GM18499 (cell line): ENCODE results near the gene BCL7A.
"Not testable (repeated sequence)": the region's sequence is repeated elsewhere in the genome, so short reads cannot be mapped to it uniquely, and the experiment has no call there.

Source experiments
- ATAC-seq: cut with Tn5 transposase; IDR thresholded peaks from one replicate; pipeline ENCODE4 v1.9.1; 2021; ENCODE audit warnings: moderate number of reproducible peaks; ENCODE audit not compliant: insufficient read depth, unreplicated experiment

The BCL7A gene

DNA sequence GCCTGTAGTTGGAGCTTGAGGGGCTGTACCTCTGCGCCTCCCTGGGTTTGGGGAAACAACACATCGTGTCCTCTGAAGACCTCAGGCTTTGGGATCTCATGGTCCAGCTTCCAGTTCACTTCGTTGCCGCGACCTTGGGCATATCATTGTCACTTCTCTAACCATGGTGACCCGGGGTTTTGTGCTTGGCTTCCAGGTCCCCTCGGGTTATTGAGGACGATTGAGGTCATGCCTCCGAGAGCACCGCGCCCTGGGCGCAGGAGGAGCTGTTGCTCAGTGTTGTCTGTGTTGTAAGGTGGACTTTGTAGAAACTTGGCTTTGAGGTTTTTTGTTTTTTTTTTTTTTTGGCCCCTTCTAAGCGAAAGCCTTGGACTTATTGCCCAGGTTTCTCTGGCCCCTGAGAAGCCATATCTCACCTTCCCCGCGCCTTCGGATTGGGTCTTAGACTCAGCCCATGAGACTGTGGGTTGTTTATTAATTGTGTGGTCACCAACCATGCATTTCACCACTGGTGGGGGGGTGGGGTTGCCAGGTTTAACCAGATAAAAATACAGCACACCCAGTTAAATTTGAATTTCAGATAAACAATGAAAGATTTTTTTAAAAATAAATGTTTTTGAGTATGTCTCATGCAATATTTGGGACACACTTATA, 2.6 kb downstream of the BCL7A start:
- ATAC-seq = no peak

DNA sequence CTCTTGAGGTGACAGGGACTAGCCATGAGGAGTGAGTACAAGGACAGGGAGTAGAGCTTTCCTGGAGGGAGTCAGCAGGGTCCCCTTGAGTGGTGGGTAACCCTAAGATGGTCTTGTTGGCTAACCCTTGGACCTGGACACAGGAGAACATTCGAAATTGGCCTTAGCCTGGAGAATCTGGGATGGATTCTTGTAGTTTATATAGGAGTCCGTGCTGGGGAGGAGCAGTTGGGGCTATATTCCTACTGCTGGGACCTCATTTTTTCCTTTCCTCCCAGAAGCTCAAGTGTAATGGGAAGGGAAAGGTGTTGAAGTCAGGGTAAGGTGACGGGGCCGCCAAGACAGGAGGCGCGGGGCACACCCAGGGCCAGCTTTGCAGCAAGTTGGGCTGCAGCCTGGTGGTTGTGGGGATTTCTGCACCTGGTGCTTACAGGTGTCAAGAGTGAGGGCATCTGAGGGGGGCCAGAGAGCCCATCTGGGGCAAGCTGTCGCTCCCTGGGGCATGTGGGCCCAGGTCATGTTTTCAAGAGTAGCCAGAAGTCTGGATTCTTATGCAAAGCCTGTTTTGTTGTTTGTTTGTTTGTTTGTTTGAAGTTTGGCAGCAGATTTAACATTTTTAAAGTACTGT, 5.1 kb downstream of the BCL7A start:
- no peak for ATAC-seq

DNA sequence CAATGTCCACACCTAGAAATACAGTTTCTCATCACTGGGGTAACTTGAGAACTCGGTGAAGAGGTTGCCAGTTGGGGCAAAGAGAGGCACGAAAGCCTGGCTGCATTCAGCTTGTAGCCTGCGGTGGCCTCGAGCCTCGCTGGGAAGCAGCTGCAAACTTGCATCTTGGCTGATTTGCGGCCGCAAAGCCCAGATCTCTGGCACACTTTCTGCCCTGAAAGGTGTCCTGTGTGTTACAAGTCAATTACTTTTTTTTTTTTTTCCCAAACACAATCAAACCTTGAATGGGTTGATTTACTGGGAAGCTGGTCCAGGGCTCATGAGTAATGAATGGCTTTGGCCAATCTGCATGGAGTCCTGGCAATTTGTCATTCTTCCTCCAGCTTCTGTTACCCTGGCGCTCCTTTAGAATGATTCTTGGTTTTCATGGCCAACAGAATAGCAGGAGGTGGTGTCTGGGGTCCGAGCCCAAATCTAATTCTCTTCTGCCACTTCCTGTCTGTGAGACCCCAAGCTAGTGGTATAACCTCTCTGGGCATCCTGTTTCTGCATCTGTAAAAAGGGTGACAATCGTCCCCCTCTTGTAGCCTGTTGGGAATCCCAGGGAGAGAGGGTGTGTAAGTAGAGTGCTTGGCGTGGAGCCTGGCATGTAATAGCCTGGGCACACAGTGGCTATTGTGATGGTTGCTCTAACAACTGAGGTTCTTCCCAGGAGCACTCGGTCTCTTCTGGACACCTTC, 6.7 kb downstream of the BCL7A start:
- ATAC-seq = no peak

DNA sequence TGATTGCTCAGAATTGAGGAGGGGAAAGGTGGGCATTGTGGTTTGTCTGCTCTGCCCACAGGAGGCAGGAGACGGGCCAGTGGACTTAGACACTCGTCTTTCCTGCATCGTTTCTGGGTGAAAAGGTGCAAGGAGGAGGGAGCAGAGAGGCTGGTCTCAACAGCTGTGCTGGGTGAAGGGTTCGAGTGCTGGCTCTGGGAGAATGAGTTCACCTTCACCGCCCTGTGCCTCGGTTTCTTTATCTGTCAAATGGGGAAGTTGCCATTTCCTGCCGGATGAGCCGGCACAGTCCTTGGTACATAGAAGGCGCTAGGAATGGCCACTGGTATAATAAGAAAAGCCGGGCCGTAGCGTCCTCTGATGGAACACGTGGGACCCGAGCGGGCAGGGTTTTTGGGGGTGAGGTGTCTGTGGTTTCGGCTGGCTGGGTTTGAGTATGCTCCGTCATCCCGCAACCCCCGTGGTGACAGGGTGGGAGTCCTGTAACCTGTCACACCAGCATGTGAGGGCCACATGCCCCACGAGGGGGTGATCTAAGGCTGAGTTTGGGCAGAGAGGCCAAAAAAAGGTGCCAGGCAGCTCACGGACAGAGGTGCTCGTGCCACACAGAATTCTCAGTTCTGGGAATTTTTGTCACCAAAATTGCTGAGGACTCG, 7.3 kb downstream of the BCL7A start:
- no peak for ATAC-seq

DNA sequence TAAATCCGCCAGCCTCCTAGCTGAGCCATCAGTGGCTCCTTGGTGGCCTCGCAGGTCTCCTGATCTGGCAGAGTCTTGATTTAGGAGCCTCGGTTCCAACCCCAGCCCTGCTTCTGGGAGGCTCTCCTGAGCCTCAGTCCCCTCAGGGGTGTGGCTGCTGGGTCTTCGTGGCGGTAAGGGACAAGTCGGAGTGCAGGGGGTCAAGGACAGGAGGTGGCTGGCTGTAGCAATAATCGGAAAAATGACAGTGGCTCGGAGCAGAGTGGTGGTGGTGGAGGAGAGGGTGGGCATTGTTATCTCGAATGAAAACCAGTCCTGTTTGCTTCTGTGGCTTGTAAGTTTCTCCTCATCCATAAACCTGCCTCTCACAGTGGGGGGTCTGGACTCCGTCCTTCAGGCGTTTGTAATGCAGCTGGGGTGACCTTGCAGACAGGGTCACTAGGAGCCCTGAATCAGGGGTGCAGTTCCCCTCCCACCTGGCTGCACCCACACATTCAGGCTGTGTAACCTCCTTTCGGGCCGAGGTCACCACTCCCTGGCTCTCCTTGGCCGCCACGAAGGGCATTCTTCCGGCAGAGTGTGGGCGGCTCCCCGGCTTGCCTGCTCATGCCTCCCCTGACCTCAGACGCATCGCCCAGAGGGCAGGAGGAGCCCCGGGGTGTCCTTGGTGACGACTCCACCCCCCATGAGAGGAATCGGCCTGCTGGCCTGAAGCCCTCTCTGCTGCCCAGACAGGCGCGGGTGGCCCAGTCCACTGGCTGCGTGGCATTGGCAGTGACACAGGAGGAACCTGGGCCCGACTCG, 8.1 kb downstream of the BCL7A start:
- ATAC-seq = no peak

DNA sequence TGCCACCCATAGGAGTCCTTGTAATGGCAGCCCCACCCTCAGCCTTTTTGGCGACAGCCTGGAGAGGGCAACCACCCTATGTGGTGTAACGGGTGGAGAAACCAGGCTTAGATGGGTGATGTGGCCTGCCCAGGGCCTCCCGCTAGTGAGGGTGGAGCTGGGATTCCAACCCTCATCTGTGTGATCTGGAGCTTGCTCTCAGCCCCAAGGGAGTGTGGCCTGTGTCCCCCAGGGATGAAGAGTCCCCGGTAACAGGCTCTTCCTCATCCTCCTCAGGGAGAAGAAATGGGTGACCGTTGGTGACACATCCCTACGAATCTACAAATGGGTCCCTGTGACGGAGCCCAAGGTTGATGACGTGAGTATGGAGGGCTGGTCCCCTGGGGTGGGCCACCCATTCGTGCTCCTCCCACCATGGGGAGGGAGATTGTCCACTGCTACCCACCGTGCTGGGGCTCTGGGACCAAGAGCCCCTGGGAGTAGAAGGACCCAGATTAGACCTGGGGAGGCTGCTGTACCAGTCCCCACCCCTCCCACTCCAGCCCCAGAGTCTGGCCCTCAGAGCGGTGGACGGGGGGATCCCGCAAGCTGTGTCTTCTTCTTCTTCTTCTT, 8.8 kb downstream of the BCL7A start:
- ATAC-seq = no peak

DNA sequence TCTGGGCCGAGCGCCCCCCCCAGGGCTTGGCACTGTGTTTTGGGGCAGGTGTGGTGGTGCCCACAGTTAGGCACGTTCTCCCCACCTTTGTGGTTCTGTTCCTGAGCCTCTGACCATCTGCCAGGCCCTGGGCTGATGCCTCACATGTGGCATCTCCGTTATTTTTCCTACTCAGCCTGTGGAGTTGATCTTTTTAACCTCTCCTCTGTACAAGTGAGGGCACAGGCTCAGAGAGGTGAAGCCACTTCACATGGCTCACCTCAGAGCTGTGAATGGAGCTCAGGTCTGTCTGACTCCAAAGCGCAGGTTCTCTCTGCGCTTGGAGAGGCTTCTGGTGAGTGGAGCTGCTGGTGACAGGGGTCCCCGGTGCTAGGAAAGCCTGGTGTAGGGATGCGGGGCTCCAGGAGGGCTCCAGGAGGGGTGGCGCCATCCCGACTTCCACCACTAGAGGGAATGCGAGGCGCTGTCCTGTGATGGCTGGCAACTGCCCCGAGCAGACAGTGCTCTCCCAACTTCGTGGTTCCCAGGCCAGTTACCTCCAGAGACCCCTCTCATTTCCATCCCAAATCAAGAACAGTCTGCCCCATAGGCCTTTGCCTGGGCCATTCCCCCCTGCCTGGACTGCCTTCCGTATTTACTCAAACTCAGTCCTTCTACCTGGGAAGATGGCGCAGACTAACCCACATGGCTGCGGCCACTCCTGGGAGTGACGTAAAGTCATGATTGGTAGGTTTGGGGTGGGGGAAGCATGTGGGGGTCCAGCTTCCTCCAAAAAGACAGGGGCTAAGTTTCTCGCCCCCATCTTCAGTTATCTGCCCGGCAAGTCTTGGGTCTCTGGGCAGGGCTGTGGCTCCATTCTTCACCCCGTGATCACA, 9.9 kb downstream of the BCL7A start:
- no peak for ATAC-seq

DNA sequence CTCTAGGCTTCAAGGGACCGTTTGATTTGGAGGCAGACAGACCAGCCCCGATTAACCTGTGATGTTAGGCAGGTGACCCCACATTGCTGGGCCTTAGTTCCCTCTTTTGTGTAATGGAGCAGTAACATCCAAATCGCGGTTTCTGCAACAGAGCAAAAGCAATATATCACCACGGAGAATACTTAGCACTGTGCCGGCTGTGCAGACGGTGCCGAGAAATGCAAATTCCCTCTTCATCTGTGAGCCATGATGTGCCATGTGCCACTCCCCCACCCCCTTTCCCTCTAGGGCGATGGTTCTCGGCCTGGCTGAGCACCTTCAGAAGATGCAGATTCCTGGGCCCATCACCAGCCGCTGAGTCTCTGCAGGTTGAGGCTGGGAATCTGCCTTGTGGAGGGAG, 10.9 kb downstream of the BCL7A start:
- no peak for ATAC-seq

DNA sequence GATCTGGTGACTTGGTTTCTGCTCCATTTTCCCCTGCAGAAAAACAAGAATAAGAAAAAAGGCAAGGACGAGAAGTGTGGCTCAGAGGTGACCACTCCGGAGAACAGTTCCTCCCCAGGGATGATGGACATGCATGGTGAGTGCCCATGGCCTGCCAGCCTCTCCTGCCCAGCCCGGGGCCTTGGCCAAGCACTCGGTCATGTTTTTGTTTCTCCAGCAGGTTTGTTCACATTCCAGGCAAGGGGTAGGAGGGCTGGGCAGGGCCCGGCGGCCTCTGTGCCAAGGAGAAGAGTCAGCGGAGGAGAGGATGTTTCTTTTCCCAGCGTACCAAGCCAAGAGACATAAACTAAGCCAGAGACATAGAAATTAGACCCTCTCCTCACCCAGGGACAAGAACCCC, 13.6 kb downstream of the BCL7A start:
- no peak for ATAC-seq

DNA sequence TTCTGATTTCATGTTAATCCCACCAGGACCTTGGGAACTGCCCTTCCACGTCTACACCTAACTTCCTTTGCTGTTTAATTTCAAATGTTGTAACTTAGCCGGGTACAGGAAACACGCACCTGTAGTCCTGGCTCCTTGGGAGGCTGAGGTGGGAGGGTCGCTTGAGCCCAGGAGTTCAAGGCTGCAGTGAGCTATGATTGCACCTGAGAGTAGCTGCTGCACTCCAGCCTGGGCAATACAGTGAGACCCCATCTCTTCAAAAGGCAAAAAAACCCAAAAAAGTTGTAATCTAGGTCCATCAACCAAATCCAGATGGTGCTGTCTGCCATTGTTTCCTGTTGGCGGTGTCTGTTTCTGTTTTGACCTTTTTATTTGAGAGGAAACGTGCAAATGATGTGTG, 14.5 kb downstream of the BCL7A start:
- ATAC-seq = no peak

DNA sequence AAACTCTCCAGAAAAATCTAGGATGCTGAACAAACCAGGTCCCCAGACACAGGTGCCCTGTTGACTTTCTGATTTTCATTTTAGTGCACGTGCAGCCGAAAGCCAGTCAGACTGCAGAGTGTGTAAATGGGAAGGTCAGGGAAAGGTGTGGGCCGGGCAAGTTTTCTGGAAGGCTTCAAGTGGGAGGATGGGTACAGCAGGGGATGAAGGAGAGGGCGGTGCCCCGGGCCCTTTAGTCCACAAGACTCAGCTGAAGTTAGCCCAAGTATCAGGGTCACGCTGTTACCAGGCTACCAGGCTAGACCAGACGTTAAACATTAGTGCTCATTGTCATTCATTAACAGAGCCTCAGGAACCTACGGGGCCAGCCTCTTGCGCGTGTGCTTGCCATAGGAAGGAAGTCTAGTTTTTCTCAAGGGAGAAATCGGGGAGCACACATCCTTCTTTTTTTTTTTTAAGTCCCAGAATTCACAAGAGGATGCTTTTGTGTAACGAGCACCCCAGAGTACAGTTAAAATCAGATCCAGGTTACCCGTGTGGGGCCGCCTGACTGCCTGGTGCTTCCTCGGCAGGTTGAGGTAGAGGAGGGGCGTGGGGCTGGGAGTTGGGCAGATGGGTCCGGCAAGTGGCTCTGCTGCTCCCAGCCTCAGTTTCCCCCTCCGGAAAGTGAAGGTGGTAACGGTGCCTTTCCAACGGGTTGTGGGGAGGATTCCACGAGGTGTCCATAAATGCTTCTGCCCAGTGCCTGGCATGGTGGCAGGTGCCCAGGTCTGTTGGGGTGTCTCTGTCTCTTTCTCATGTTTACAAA, 19.1 kb downstream of the BCL7A start:
- ATAC-seq = no peak

DNA sequence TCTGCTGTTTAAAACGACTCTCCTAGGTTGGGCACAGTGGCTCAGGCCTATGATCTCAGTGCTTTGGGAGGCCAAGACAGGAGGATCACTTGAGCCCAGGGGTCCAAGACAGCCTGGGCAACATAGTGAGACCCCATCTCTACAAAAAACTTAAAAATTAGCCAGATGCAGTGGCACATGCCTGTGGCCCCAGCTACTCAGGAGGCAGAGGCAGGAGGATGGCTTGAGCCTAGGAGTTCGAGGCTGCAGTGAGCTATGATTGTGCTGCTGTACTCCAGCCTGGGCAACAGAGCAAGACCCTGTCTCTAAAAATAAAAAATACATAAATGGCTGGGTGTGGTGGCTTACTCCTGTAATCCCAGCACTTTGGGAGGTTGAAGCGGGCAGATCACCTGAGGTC, 19.8 kb downstream of the BCL7A start:
- not testable (repeated sequence) for ATAC-seq

DNA sequence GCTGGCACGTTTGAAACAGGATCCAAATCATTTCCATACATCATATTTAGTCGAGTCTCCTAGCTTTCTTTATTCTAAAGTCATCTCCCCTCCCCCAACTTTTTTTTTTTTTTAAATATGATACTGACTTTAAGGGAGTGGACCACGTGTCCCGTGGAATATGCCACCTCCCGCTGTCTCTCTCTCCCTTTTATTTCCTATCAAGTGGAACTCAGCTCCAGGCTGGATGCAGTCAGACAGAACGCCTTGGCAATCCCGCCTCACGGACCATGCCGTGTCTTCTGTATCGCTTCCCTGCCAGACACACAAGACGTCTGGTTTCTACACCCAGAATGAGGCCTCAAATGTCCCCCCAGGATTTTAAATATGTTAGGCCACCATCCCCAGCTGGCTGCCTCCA, 21.2 kb downstream of the BCL7A start:
- no peak for ATAC-seq

DNA sequence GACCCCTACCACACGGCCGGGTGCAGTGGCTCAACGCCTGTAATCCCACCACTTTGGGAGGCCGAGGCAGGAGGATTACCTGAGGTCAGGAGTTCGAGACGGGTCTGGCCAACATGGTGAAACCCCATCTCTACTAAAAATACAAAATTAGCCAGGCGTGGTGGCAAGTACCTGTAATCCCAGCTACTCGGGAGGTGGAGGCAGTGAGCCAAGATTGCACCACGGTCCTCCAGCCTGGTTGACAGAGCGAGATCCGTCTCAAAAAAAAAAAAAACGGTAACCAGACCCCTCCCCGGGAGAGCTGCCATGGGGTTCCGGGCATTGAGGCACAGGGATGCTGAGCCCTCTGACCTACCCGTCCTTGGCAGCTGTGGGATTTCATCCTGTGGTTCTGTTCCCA, 21.8 kb downstream of the BCL7A start:
- no peak for ATAC-seq

DNA sequence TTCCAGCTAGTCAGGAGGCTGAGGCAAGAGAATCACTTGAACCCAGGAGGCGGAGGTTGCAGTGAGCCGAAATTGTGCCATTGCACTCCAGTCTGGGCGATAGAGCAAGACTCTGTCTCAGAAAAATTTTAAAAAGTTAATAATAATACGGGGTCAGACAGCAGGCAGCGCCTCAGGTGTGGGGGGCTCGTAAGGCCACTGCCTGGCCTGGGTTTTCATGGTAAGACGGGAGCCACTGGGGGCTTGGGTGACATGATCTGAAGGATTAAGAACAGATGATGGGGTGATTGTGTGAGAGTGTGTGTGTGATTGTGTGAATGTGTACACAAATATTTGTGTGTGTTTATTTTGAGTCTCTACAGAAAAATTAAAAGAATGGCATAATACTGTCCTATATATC, 23.6 kb downstream of the BCL7A start:
- no peak for ATAC-seq

DNA sequence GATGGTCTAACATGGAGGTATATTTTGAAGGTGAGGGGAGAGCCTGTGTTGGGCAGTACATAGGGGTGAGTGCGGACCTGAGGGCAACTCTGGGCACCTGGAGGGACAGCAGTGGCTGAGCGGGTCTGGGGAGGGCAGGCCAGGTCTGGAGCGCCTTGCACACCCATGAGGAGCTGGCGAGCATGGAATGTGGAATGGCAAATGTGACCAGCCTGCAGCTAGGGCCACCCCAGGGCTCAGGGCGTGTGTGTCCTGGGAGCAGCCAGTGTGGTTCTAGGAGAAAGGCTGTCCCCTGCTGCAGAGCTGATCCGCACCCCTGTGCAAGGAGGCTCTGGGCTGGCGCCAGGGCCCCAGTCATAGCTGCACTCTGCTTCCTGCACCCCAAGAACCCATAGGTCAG, 24.5 kb downstream of the BCL7A start:
- no peak for ATAC-seq

DNA sequence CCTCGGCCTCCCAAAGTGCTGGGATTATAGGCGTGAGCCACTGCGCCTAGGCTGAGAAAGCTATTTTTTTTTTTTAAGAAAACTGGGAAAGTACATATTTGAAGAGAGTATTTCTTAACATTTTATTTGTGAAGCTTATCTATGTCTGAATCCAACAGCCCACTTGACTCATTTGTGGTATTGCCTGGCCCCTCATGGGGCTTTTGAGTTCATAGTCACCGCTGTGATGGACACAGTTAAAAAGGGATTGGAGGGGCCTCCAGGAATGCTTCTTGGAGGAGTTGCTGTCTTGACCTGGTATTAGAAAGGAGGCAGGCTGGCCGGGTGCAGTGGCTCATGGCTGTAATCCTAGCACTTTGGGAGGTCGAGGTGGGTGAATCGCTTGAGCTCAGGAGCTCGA, 26.5 kb downstream of the BCL7A start:
- ATAC-seq = no peak

DNA sequence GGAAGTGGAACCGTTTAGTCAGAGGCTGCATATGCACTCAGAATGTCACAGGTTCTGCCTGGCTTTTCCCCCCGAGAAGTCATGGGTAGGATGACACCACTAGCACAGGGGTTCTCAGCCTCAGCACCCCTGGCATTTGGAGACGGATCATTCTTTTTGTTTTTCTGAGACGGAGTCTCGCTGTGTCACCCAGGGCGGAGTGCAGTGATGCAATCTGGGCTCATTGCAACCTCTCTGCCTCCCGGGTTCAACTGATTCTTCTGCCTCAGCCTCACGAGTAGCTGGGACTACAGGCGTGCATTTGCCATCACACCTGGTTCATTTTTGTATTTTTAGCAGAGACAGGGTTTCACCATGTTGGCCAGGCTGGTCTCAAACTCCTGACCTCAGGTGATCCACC, 28.1 kb downstream of the BCL7A start:
- no peak for ATAC-seq
